ENCODE measurements around the gene STX3.
"Not testable (repeated sequence)": the region's sequence is repeated elsewhere in the genome, so short reads cannot be mapped to it uniquely, and the experiment has no call there.

Gene STX3

DNA sequence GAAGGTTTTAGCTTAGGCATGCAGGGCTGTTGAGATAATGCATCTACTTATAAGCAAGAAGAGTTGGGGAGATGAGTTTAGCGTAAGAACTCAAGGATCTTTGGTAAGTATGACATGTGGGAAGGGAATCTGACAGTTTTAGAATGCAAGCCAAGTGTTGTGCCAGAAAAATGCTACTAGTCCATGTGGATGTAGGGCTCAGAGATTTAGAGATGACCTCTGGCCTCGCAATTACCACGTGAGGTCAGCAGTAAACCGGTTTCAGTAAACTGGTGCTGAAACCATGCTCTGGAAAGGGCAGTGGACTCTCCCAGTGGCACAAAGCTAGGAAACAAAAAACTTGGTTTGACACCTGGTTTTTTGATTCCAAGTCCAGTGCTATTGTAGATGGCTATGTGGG lies 36.5 kb downstream of the STX3 start:
- no peak for DNase-seq (ENCODE audit: low spot score)

DNA sequence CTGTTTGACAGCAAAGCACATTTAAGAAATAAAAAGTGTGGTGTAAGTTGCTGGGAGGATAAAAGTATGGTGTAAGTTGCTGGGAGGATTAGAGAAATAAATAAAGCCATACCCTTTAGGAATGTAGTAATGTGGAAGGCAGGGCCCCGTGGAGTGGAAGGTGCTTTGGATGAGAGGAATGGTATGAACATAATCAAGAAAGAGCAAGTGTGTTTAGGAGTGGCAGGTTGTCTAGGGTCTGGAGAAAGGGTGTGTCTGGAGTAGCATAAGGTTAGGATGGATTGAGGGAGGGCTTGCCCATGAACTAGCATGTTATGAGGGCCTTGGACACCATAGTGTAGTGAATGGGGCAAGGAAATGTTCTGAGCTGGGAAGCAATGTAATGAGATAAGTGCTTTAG lies 37.3 kb downstream of the STX3 start:
- no peak for DNase-seq (ENCODE audit: low spot score)

DNA sequence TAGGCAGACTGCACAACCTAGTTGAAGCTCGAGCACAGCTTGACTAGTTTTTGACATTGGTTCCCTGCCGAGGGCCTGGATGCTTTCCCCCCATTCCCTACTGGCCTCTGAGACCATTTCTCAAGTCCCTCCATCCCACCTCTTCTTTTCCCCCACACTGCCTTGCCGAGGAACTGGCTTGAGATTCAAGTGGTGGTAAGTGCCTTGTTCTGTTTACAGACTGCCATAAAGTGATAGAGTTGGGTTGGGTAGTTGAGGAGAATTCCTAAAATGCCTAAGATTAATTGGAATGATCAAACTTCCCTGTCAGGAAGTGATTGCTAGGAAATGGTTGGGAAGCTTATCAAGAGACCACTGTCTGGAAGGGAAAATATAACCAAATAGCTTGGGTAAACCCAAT lies 39.2 kb downstream of the STX3 start:
- DNase-seq (ENCODE audit: low spot score), result no peak

DNA sequence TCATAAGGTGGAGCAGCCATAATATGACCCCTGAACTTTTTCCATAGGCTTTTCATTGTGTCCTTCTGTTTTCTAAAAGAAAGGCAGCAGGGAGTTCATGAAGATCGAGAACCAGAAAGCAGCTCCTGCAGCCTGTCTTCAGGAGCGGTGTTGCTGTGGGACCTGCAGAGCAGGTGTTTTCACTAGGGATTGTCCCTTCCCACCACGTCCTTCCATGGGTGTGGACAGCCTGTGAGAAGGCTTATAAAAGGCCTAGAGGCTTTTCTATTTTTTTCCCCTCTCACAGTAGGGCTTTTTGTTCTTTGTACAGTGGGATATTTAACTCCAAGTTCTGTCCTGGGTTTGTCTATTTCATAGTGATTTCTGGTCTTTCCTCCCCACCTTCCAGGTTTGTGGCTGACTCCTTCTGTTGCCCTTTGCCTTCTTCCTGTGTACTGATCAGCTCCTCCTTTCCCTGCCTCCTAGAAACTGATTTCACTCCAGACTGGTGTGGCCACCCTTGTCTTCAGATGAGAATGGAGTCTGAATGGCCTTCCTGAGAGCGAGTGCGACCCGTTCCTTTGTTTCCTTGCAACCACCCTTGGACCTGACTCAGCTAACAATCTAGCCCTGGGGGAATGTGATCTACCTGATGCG lies 45.3 kb downstream of the STX3 start:
- DNase-seq (ENCODE audit: low spot score), result no peak

DNA sequence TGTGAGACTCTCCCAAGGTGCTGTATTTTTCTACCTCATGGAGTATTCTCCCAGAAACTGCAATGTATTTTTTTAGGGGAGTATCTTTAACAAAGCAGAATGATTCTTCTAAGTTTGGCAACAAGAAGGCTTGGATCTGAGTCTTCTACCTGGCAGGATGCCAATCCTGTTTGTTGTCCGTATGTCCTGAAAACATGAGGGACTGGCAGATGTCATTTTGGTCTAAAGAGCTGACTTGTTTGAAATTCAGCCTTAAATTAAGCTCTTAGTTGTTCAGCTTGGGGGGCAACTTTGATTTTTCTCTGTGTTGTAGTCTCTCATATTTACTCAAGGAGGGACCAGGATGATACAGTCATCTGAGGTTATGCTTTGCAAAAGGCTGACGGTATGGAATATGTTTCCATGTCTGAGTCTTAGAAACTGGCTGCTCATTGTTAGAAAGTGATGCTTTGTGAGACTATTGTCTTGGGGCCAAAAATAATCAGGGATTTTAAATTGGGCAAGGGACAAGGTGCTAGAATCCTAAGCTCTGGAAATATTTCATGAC lies 46.1 kb downstream of the STX3 start:
- DNase-seq (ENCODE audit: low spot score), result no peak

DNA sequence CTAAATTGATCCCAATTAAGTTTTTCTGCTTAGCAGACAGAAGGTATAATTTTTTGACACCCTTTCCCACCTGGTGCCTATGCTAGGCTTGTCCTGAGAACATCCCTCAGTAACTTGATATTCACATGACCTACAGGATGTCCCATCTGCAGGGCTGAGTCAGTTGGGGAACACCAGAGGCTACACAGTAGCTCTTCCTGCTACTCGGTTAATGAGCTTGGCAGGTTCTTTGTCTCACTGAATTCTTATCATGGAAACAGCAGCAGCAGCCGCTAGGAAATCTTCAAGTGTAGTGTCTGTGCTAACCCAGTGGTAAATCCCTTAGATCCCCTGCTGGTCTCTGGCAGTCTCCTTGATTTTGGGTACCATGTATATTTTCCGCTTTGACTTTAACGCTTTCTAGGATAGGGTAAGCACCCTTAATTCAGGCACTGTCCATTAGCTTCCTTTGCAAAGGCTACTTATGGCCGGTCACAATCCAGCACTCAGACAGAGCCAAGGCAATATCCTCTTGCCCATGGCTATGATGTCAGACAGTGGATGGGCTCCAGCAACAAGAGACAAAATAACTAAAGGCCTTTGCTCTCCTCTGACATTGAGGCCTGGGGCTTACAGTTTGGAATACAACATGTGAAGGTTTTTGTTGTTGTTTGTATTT lies 46.9 kb downstream of the STX3 start:
- peak; percentile 70 for DNase-seq (ENCODE audit: low spot score)

DNA sequence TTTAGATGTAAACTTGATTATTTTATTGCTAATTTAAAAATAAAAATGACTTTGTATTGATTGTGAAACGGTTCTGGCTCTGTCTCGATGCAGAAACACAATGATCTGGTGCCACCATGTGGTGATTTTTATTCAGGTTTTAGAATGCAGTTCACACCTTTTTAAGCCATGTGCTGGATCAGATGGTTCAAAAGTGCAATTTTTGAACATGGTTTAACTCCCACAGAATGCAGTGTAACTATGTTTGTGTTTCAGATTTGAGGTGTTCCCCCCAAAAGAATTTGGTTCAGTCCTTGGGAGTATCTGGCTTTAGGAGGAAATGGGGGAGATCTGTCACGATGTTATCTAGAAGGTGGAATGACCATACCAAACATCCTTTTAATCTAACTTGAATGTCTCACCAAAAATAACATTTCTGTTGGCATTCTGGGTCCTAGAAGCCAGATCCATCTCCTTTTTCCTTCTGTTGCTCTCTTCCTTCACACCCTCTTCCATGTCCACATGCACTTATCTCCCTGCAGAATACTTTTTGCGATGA lies 47.5 kb downstream of the STX3 start:
- DNase-seq (ENCODE audit: low spot score), result peak; percentile 80

DNA sequence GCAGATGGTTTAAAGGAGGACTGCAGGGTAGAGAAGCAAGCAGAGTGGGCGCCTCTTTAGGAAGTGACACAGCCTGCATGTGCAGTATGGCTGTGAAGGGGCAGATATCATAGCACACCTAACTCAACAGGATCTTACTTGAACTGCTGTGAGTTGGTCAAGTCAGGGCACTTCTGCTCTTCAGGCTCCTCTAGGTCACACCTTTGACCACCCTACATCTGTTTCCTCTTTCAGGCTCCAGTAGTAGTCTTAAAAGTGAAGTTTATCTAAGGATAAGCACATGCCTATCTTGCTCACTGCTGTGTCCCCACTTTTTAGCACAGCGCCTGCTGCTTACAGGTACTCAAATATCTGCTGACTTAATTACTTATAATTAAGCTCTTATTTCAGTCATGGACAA lies 48.9 kb downstream of the STX3 start:
- no peak for DNase-seq (ENCODE audit: low spot score)

DNA sequence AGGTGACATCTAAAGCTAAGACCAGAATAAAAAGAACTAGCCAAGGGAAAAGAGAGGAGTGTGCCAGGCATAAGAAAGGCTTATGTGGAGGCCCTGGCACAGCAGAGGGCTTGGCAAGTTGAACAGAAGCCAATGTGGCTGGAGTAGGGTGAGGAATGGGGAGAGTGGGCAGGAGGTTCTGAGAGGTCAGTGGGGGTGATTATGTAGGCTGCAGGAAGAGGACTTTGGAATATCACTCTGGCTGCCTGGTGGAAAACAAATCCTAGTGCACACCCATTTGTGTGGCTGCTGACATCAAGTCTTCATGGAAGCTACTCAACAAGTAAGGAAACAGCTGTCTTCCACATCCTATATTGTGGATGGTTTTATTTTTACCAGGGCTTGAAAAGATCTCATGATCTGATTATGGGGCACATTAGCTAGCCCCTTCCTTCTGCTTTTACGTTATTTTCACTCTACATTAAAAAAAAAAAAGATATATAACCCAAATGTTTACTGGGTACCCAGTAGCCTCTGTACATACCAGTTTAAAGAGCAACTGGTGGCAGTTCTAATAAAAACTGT lies 52.0 kb downstream of the STX3 start:
- no peak for DNase-seq (ENCODE audit: low spot score)

DNA sequence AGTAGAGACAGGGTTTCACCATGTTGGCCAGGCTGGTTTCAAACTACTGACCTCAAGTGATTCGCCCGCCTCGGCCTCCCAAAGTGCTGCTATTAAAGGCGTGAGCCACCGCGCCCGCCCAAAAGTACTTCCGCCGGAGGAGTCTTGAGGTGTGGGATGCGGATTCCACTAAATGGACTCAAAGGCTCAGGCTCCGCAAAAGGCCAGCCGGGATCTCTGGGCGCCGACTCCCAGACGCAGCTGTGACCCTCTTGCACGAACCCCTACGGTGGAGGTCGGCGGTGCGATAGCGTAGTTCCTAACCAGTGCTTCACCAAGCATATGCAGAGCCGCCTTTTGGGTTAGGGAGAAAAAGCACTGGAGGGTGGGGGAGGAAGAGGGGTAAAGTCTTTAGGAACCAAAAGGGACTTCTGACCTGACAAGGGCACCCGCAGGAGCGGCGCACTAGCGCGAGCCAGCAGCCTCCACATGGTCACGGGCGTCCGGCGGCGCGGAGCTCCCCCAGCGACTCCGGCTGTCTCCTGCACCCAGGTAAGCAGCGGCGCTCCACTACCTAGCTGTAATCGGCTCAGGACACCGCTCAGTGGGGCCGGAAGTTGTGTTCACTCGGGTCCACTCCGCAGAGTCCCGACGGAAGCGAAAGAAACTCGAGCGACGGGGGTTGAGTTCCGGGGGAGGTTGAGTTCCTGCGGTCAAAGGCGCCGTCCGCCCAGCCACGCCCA lies 55.2 kb downstream of the STX3 start, which contains the start of gene MRPL16:
Gene MRPL16, minus strand, starts transcription at position 590 of the 722 bp plus-strand sequence. Its CDS starts 120 bp downstream, at position 470.
- peak; percentile 81 for DNase-seq (ENCODE audit: low spot score)

DNA sequence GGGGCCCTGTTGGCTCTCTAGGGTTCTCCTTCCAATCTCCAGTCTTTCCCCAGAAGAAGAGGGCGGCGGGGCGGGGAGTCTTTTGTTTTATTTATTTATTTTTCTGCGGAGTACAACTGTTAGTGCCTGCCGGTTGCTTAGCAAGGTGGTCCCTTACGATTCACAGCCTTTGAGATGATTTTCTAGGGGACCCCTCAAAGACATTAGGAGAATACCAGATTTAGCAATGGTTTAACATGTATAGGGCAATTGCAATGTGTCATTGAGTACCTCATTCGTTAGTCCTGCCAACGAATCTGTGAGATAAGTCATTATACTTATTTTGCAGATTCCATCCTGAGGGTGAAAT lies 55.7 kb downstream of the STX3 start:
- DNase-seq (ENCODE audit: low spot score), result no peak

DNA sequence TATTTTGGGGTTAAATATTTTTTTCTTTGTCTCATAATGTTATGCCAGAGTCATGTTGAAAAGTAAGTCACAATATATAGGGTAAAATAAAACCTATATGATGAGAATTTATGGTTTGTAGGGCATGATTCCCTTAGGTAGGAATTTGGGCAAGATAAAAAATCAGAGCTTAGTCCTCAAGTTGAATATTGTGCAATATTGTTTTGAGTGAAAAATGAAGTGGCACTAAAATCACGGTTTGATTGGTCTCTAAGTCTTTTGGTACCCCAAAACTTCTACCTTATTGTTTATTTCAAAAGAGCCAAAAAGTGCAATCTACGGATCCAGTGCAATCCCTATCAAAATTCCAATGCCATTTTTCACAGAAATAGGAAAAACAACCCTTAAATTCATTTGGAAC lies 57.0 kb downstream of the STX3 start:
- no peak for DNase-seq (ENCODE audit: low spot score)

DNA sequence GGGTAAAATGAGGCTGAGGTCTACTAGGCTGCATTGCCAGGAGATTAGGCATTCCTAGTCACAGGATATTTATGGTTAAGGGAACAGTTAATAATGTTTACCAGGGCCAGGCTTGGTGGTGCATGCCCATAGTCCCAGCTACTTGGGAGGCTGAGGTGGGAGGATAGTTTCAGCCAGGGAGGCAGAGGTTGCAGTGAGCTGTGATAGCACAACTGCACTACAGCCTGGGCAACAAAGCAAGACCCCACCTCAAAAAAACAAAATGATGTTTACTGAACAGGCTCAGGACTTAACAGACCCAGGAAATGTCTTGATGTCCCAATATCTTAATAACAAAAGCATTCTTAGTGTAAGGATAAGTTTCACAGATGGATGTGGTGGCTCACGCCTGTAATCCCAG lies 58.2 kb downstream of the STX3 start:
- DNase-seq (ENCODE audit: low spot score), result no peak

DNA sequence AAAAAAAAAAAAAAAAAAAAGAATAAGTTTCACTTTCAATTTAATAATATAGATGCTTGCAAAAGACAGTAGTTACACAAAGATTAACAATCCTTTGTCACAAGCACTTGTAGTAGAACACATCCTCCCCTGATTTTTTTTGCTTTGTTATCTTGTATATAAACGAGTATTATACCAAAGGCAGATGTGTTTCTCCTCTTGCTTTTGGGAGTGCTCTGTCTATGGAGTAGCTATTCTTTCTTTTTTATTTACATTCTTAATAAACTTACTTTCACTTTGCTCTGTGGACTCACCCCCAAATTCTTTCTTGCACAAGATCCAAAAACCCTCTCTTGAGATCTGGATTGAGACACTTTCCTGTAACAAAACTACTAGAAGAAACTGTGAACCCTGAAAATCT lies 58.8 kb downstream of the STX3 start:
- DNase-seq (ENCODE audit: low spot score), result no peak

DNA sequence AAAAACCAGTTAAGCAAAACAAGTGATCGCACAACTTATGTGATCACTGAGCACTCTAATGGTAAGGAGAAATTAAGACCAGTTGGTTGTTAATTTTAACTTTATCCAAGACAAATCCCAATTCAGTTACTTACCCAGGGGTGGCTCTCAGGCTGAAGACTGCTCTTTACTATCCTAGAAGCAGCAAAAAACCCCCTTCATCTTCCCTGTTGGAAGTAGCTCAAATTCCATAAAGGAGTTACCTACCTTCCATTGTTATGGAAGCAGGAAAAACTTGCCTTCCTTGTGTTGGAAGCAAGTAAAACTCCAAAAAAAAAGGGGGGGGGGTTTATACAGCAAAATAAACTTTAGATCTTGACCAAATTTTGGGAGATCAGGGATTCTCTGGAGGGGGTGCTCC lies 60.6 kb downstream of the STX3 start:
- DNase-seq (ENCODE audit: low spot score), result no peak

DNA sequence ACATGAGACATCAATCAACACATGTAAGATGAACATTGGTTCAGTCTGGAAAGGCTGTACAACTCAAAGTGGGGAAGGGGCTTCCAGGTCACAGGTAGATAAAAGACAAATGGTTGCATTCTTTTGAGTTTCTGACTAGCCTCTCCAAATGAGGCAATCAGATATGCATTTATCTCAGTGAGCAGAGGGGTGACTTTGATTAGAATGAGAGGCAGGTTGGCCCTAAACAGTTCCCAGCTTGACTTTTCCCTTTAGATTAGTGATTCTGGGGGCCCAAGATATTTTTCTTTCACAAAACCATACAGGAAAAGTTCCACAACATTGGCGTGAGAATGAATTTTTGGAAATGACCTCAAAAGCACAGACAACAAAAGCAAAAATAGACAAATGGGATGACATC lies 61.3 kb downstream of the STX3 start:
- not testable (repeated sequence) for DNase-seq (ENCODE audit: low spot score)

DNA sequence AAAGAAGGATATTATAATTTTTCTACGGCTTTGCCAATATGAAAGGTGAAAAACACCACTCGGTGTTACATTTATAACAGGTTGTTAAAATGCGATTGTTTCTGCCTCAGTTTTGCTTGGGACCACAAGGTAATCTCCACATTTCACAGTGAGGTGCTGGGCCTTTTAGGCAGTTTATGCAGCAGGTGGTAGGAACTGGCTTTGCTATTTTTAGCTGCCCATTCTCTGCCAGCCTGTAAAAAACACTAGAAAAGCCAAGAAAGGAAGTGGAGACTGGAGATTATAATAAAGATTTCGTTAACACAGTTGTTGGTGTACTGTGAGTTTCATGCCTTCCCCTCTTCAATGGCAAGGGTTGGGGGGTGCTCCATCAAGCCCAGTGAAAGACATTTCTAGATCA lies 63.4 kb downstream of the STX3 start:
- DNase-seq (ENCODE audit: low spot score), result no peak

DNA sequence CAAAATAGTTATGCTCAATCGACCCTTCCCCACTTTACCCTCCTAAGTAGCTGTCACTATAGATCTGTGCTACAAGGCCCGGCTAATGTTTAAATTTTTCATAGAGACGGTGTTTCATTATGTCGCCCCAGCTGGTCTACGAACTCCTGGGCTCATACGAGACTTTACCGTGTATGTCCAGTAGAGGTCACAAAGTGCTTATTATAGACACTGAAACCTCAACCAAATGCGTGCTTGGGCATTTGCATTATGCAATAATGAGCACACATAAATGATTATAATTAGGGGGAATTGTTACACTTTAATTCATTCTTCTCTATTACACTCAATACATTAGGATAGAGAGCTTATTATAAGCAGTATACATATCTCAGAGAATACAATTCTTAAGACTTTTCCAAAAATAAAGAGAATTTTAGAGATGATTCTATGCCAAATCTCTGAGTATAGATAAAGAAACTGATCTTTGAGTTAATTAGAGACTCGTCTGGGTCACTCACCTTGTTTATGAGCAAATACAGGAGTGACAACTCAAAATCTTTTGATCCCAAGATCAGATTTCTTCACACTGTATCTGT lies 67.9 kb downstream of the STX3 start:
- peak; percentile 70 for DNase-seq (ENCODE audit: low spot score)

DNA sequence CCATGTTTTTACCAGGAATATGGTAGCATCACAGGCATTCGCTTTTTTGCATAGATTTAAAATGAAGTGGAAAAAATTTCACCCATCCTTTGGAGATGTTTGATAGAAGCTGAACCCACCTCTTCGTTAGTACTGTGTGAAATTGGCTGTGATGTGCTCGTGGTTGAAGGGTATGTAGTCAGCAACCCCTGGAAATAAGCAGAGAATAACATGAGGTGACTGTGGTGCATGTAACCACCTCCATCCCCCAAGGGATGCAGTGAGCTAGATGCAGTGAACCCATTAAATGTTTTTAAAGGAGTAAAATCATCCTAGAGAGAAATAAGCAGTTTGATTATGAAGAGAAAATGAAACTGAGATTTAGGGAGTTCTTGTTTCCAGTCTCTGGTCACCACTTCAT lies 74.2 kb downstream of the STX3 start:
- DNase-seq (ENCODE audit: low spot score), result no peak

DNA sequence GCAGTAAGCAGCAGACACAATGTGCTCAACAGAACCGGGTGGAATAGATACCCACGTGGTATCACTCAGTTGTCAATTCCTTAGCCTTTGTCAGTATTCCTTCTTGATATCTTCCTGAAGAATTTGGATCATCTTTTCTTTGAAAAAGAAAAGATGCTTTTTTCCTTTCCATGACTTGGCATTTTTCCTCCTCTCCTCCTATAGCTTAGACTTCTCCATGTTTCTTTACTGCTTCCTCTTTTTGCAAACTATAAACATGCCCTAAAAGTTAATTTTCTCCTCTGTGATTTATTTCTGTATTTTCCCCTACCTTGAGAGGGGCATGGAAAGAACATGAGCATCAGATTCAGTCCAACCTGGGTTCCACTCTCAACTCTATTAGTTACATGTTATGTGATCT lies 78.4 kb downstream of the STX3 start:
- no peak for DNase-seq (ENCODE audit: low spot score)

DNA sequence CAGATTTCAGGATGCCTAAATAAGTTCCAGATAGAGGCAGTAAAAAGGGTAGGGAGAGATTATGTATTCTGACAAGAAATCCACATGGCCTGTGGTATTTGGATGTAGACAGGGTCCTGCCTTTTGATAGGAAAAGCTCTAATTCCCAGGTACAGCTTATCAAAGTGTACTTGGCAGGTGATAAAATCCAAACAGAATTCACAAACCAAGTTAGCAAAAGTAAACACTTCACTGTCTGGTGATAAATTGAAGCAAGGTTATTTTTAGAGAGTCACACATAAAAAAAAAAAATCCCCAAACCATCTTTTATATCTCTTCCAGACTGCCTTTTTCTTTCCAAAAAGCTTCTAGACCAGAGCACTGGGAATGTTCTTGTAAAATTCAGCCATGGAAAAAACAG lies 84.4 kb downstream of the STX3 start:
- no peak for DNase-seq (ENCODE audit: low spot score)

DNA sequence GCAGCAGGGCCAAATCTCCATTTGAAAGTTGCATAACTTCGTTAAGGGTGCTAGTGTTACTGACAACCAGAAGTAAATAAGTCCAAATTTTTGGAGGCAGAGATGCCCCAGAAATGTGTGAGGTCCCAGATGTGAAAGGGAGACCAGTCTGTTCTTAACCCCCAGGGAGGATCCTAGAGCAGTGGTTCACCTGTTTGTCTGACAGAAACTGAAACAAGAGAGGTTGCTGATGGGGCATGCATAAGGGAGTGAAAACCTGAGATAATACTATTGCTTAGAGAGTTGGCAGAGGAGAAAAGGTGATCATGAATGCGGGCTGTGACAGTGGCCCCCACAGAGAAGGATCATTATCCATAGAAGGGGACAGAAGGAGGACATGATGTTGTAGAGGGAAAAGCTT lies 86.3 kb downstream of the STX3 start:
- DNase-seq (ENCODE audit: low spot score), result no peak
